GM12892 (cell line): Measurements from ENCODE around the gene SLC4A5.

Experiments used
- POLR2A ChIP-seq: IDR thresholded peaks from 2 replicates; pipeline ENCODE4 v1.6.1; 2011; ENCODE audit warnings: low read depth, low read length, control low read depth
- TAF1 ChIP-seq: IDR thresholded peaks from 2 replicates; pipeline ENCODE4 v1.6.1; 2011; ENCODE audit warnings: low read depth, mild to moderate bottlenecking, control low read depth, low read length, borderline replicate concordance

- TF ChIP-seq POLR2A (peak; percentile 49; the same call in 1 of the 2 replicates), TAF1 (no peak)
Observed at GRCh38 chr2:74206180-74206688, 137.0 kb downstream of the SLC4A5 start.
